MCF 10A (cell line): ENCODE data around the gene TLN1. TPM values are rescaled to one million over a fixed set of nuclear protein-coding genes. Genes with fewer than 3 reads are reported as not detected.

Source experiments
- BruUV-seq: library from RNA; stranded (reverse); fragments of 400-500 nt; replicated peaks from 2 replicates; lab custom pipeline; 2021; lab: Mats Ljungman, UMichigan
- CTCF ChIA-PET: fragments of 300-600 bp; sonication (Branson Sonifier 250); formaldehyde crosslinking; extraction: SDS; loops from one replicate; lab custom pipeline; 2021; ENCODE audit warnings: antibody characterized with exemption, inconsistent platforms; lab: Yijun Ruan, JAX
- POLR2A ChIA-PET: fragments of 300-600, 350-650 bp; sonication (Branson Sonifier 250); formaldehyde crosslinking; extraction: SDS; loops from one replicate; lab custom pipeline; 2020; ENCODE audit warnings: antibody characterized with exemption, inconsistent platforms; lab: Yijun Ruan, JAX
- DNase-seq: peaks from one replicate; pipeline ENCODE4 v3.0.0-alpha.2; 2018; ENCODE audit not compliant: unreplicated experiment
- H3K27ac Mint-ChIP-seq: one replicate; pipeline ENCODE4 v1.8.0; 2022; ENCODE audit warnings: mild to moderate bottlenecking, low read depth, mixed read lengths; ENCODE audit not compliant: unreplicated experiment
- H3K27me3 Mint-ChIP-seq: one replicate; pipeline ENCODE4 v1.8.0; 2022; ENCODE audit warnings: mixed read lengths; ENCODE audit not compliant: insufficient read depth, unreplicated experiment
- H3K36me3 Mint-ChIP-seq: one replicate; pipeline ENCODE4 v1.8.0; 2022; ENCODE audit warnings: mild to moderate bottlenecking, moderate library complexity, mixed read lengths; ENCODE audit not compliant: insufficient read depth, unreplicated experiment
- H3K4me1 Mint-ChIP-seq: one replicate; pipeline ENCODE4 v1.8.0; 2022; ENCODE audit warnings: mixed read lengths; ENCODE audit not compliant: insufficient read depth, unreplicated experiment
- H3K4me3 Mint-ChIP-seq: one replicate; pipeline ENCODE4 v1.8.0; 2022; ENCODE audit warnings: mild to moderate bottlenecking, moderate library complexity, mixed read lengths; ENCODE audit not compliant: unreplicated experiment
- H3K9me3 Mint-ChIP-seq: one replicate; pipeline ENCODE4 v1.8.0; 2022; ENCODE audit warnings: mixed read lengths; ENCODE audit not compliant: unreplicated experiment
- intact Hi-C: fragments of 100-400 bp; cut with micrococcal nuclease; formaldehyde crosslinking; loops from 2 replicates; pipeline ENCODE4 v1.14.1; 2022
- total RNA-seq: library from RNA; stranded (reverse); gene quantifications from 2 replicates; pipeline ENCODE4 v1.2.3, GENCODE V29; 2022
- TF ChIP-seq, protein P1 (sequence below): fragments of 200-600 bp; IDR thresholded peaks from one replicate; pipeline ENCODE4 v1.8.0; 2022; ENCODE audit warnings: antibody characterized with exemption, mild to moderate bottlenecking; ENCODE audit not compliant: unreplicated experiment

The TLN1 gene
- total RNA-seq, 1 experiment from 2014 or later = 224 TPM

DNA sequence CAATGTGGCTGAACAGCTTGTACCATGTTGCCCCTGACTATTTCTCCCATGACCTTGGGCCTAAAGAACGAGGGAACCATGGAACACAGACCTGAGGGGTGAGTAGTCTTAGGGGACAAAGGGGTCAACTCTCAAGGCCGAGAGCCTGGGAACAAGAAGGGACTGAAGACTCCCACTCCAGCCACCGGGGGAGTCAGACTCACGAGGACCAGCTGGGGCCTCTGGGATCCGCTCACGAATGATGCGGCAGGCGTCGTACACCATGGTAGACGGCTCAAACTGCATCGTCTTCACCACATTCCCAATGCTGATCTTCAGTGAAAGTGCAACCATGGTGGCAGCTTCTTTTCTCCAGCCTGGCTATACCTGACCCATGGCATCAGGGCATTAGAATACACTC, 6.6 kb downstream of the TLN1 start:
- H3K9me3 Mint-ChIP-seq = no peaks in the 10 kb centered on the region
- ChIA-PET CTCF (interaction anchor here (0.6 to 10.3 kb wide), 4 partner anchors 10 to 181 kb away, joined by 5 to 136 read pairs (median 5); no protein-coding TSS in a partner anchor), POLR2A (interaction anchor here (0.6 to 15.0 kb wide), 3 partner anchors 20 to 73 kb away, joined by 3 to 284 read pairs (median 5); partner anchors contain the start of genes GBA2 and RGP1)
- no peaks in the 10 kb centered on the region for H3K27me3 Mint-ChIP-seq
- H3K4me1 Mint-ChIP-seq = peaks cover 14% of the 10 kb centered on the region
- DNase-seq = no peak
- TF ChIP-seq, protein P1, sequence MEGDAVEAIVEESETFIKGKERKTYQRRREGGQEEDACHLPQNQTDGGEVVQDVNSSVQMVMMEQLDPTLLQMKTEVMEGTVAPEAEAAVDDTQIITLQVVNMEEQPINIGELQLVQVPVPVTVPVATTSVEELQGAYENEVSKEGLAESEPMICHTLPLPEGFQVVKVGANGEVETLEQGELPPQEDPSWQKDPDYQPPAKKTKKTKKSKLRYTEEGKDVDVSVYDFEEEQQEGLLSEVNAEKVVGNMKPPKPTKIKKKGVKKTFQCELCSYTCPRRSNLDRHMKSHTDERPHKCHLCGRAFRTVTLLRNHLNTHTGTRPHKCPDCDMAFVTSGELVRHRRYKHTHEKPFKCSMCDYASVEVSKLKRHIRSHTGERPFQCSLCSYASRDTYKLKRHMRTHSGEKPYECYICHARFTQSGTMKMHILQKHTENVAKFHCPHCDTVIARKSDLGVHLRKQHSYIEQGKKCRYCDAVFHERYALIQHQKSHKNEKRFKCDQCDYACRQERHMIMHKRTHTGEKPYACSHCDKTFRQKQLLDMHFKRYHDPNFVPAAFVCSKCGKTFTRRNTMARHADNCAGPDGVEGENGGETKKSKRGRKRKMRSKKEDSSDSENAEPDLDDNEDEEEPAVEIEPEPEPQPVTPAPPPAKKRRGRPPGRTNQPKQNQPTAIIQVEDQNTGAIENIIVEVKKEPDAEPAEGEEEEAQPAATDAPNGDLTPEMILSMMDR = no peak
- no TSS peak for BruUV-seq
- no peak overlapping the region for H3K27ac Mint-ChIP-seq
- intact Hi-C loops = no loop called here
- H3K4me3 Mint-ChIP-seq = no peak overlapping the region
- peaks cover 59% of the 10 kb centered on the region for H3K36me3 Mint-ChIP-seq

DNA sequence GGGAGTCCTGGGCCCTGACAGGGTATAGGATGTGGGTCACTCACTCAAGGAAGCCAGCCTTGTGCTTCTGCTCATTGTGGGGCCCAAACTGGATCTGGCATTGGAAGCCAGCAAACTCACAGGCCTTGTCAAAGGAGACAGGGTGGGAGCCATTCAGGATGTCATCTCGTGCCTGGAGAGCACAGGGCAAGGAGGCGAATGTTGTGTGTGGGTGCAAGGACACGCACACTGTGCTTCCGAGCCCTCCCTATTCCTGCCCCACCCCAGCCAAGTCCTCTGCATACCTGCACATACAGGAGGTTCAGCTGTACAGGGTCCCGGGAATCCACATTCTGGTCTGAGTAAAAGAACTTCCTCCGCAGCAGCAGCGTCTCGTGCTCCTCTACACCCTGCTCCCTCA, 8.1 kb downstream of the TLN1 start:
- no peak overlapping the region for H3K27ac Mint-ChIP-seq
- no TSS peak for BruUV-seq
- DNase-seq = no peak
- H3K4me3 Mint-ChIP-seq = no peak overlapping the region
- no peaks in the 10 kb centered on the region for H3K27me3 Mint-ChIP-seq
- POLR2A ChIA-PET = interaction anchor here (1.7 to 4.1 kb wide), 2 partner anchors 8 to 11 kb away, joined by 4 to 15 read pairs; partner anchors contain the start of genes CREB3 and TLN1
- intact Hi-C loops = no loop called here
- TF ChIP-seq, protein P1 = no peak
- CTCF ChIA-PET = interaction anchor here (0.7 to 10.3 kb wide), 3 partner anchors 8 to 216 kb away, joined by 3 to 136 read pairs (median 4); partner anchors contain the start of gene CREB3
- H3K4me1 Mint-ChIP-seq = peaks cover 14% of the 10 kb centered on the region
- peaks cover 73% of the 10 kb centered on the region for H3K36me3 Mint-ChIP-seq
- H3K9me3 Mint-ChIP-seq = no peaks in the 10 kb centered on the region

DNA sequence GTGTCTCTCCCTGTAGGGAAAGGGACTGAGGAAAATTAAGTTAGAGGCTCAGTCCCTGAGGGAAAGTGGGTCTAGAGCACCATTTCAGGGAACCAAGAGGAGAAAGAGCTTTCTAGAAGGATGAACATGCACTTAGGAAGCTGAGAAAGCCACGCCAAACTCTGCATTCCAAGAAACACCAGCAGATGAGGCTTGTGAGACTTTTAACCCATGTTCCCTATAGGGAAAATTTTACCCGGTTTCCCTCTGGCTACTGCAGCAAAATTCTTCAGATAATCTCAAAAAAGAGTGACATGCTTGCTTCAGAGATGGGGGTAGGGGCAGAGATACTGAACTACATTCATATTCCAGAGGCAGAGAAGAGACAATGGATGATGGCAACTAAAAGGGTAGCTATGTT, 8.6 kb downstream of the TLN1 start:
- BruUV-seq = no TSS peak
- H3K27ac Mint-ChIP-seq = no peak overlapping the region
- H3K4me3 Mint-ChIP-seq = no peak overlapping the region
- TF ChIP-seq, protein P1 = no peak
- no peaks in the 10 kb centered on the region for H3K9me3 Mint-ChIP-seq
- H3K27me3 Mint-ChIP-seq = no peaks in the 10 kb centered on the region
- intact Hi-C loops = no loop called here
- ChIA-PET POLR2A (interaction anchor here (1.7 to 4.1 kb wide), 2 partner anchors 8 to 12 kb away, joined by 4 to 15 read pairs; partner anchors contain the start of genes CREB3 and TLN1), CTCF (interaction anchor here (0.6 to 10.3 kb wide), 4 partner anchors 9 to 216 kb away, joined by 3 to 136 read pairs (median 4); partner anchors contain the start of gene CREB3)
- H3K4me1 Mint-ChIP-seq = peaks cover 14% of the 10 kb centered on the region
- peaks cover 78% of the 10 kb centered on the region for H3K36me3 Mint-ChIP-seq
- DNase-seq = no peak

DNA sequence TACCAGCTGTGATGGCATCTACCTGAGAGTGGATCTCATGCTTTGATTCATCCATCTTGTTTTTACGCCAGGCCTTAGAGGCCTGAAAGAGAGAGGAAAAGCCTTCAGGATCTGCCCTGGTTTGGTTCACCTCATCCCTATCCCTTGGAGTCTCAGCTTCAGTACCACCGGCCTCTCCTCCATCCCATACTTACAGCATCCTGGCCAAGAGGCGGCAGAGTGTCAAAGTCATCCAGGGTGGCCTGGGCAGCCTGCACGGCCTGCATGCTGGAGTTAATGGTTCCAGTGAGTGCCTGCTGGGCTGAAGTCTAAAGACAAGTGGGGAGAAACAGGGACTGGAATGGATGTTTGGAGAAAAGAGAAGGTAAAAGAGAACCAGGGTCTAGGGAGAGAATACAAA, 12.4 kb downstream of the TLN1 start:
- peak overlapping the region; percentile 4 for H3K27ac Mint-ChIP-seq

More for the DNA sequence above, 12.4 kb downstream of the TLN1 start:
- H3K4me1 Mint-ChIP-seq = no peaks in the 10 kb centered on the region
- CTCF ChIA-PET = interaction anchor here (1.9 to 3.5 kb wide), 2 partner anchors 23 kb away, joined by 12 to 24 read pairs; no protein-coding TSS in a partner anchor
- intact Hi-C loops = no loop called here
- no peak overlapping the region for H3K4me3 Mint-ChIP-seq
- DNase-seq = no peak
- POLR2A ChIA-PET = interaction anchor here (2.0 kb wide), 1 partner anchor 12 kb away, joined by 5 read pairs; the partner anchor contains the start of genes CREB3 and TLN1
- H3K36me3 Mint-ChIP-seq = peaks cover 92% of the 10 kb centered on the region
- TF ChIP-seq, protein P1 = no peak
- BruUV-seq = TSS peak; percentile 47
- no peaks in the 10 kb centered on the region for H3K27me3 Mint-ChIP-seq
- H3K9me3 Mint-ChIP-seq = no peaks in the 10 kb centered on the region
